Activated naive CD8-positive, alpha-beta T cell treated with anti-CD3 and anti-CD28 coated beads for 36 hours (primary cell): ENCODE measurements around the gene OSBPL1A. TPM values are rescaled to one million over a fixed set of nuclear protein-coding genes. Genes with fewer than 3 reads are reported as not detected.
A peak's percentile ranks its signal among the peaks of the same experiment; 100 is the strongest.

Experiments
- DNase-seq: peaks from one replicate; pipeline ENCODE4 v3.0.0; 2021
- H3K27ac Mint-ChIP-seq: one replicate; pipeline ENCODE4 v1.8.0; 2022; ENCODE audit warnings: mild to moderate bottlenecking, moderate library complexity, mixed read lengths
- H3K27me3 Mint-ChIP-seq: one replicate; pipeline ENCODE4 v1.8.0; 2022; ENCODE audit warnings: mild to moderate bottlenecking, mixed read lengths
- H3K36me3 Mint-ChIP-seq: one replicate; pipeline ENCODE4 v1.8.0; 2021; ENCODE audit warnings: mild to moderate bottlenecking, mixed read lengths
- H3K4me1 Mint-ChIP-seq: one replicate; pipeline ENCODE4 v1.8.0; 2021; ENCODE audit warnings: mixed read lengths
- H3K4me3 Mint-ChIP-seq: one replicate; pipeline ENCODE4 v1.8.0; 2022; ENCODE audit warnings: mild to moderate bottlenecking, moderate library complexity, mixed read lengths
- H3K9me3 Mint-ChIP-seq: one replicate; pipeline ENCODE4 v1.8.0; 2022; ENCODE audit warnings: mixed read lengths
- total RNA-seq, 2 experiments: library from RNA; stranded (reverse); gene quantifications; one replicate each; pipeline ENCODE4 v1.2.3, GENCODE V29; 2021

Gene OSBPL1A
- total RNA-seq, 2 experiments from 2014 or later: 2.8 to 4.0 TPM

- no peak overlapping the region for H3K4me3 Mint-ChIP-seq
- no peaks in the 10 kb centered on the region for H3K9me3 Mint-ChIP-seq
- peaks cover 25% of the 10 kb centered on the region for H3K36me3 Mint-ChIP-seq
- peak overlapping the region; percentile 25 for H3K27ac Mint-ChIP-seq
- H3K27me3 Mint-ChIP-seq: no peaks in the 10 kb centered on the region
- peak; percentile 16 for DNase-seq
- H3K4me1 Mint-ChIP-seq: peaks cover 36% of the 10 kb centered on the region
Measured at GRCh38 chr18:24114924-24115549, 282.6 kb downstream of the OSBPL1A start.

GRCh38 chr18:24112874-24113615, 284.6 kb downstream of the OSBPL1A start:
- H3K27me3 Mint-ChIP-seq: no peaks in the 10 kb centered on the region
- DNase-seq: no peak
- peaks cover 36% of the 10 kb centered on the region for H3K4me1 Mint-ChIP-seq
- H3K36me3 Mint-ChIP-seq: peaks cover 14% of the 10 kb centered on the region
- H3K27ac Mint-ChIP-seq: no peak overlapping the region
- H3K4me3 Mint-ChIP-seq: no peak overlapping the region
- H3K9me3 Mint-ChIP-seq: no peaks in the 10 kb centered on the region

- H3K4me1 Mint-ChIP-seq: peaks cover 38% of the 10 kb centered on the region
- H3K36me3 Mint-ChIP-seq: peaks cover 17% of the 10 kb centered on the region
- H3K9me3 Mint-ChIP-seq: no peaks in the 10 kb centered on the region
- no peak overlapping the region for H3K27ac Mint-ChIP-seq
- no peaks in the 10 kb centered on the region for H3K27me3 Mint-ChIP-seq
- no peak for DNase-seq
- no peak overlapping the region for H3K4me3 Mint-ChIP-seq
Measured at GRCh38 chr18:24112464-24112863, 285.2 kb downstream of the OSBPL1A start.

Other genes starting within 250 kb of the OSBPL1A start
- gene IMPACT, start 28.8 kb upstream of the OSBPL1A start, total RNA-seq: 10 to 100 TPM; 23.8 to 26.4 TPM
- gene HRH4, start 62.8 kb upstream of the OSBPL1A start, total RNA-seq: not detected